Osteocyte (in vitro differentiated cells): ENCODE measurements around the gene HMX1. TPM values are rescaled to one million over a fixed set of nuclear protein-coding genes. Genes with fewer than 3 reads are reported as not detected.

Experiments used
- DNase-seq: peaks from one replicate; pipeline ENCODE4 v3.0.0; 2021; ENCODE audit warnings: mixed read lengths; ENCODE audit not compliant: unreplicated experiment; ENCODE audit errors: extremely low spot score
- H3K27ac Mint-ChIP-seq: one replicate; pipeline ENCODE4 v1.8.0; 2021; ENCODE audit warnings: mild to moderate bottlenecking, mixed read lengths; ENCODE audit not compliant: unreplicated experiment
- H3K27me3 Mint-ChIP-seq: one replicate; pipeline ENCODE4 v1.8.0; 2021; ENCODE audit warnings: mixed read lengths; ENCODE audit not compliant: unreplicated experiment
- H3K36me3 Mint-ChIP-seq: one replicate; pipeline ENCODE4 v1.8.0; 2021; ENCODE audit warnings: mixed read lengths; ENCODE audit not compliant: unreplicated experiment
- H3K4me1 Mint-ChIP-seq: one replicate; pipeline ENCODE4 v1.8.0; 2021; ENCODE audit warnings: mixed read lengths; ENCODE audit not compliant: unreplicated experiment
- H3K4me3 Mint-ChIP-seq: one replicate; pipeline ENCODE4 v1.8.0; 2021; ENCODE audit warnings: mild to moderate bottlenecking, moderate library complexity, mixed read lengths; ENCODE audit not compliant: unreplicated experiment
- H3K9me3 Mint-ChIP-seq: one replicate; pipeline ENCODE4 v1.8.0; 2021; ENCODE audit warnings: mixed read lengths; ENCODE audit not compliant: unreplicated experiment
- CTCF ChIP-seq: fragments of 200-600 bp; sonication (generic); IDR thresholded peaks from 2 replicates; pipeline ENCODE4 v1.5.0; 2021; ENCODE audit warnings: antibody characterized with exemption, mild to moderate bottlenecking, moderate library complexity
- total RNA-seq: library from RNA; stranded (reverse); gene quantifications from 2 replicates; pipeline ENCODE4 v1.2.1, GENCODE V29; 2021

Gene HMX1
- total RNA-seq, 1 donor from 2014 or later = 3.5 TPM

- no peak overlapping the region for H3K4me3 Mint-ChIP-seq
- DNase-seq = no peak
- no peak for TF ChIP-seq CTCF
- H3K36me3 Mint-ChIP-seq = no peaks in the 10 kb centered on the region
- H3K9me3 Mint-ChIP-seq = no peaks in the 10 kb centered on the region
- H3K27me3 Mint-ChIP-seq = peaks cover 11% of the 10 kb centered on the region
- H3K4me1 Mint-ChIP-seq = no peaks in the 10 kb centered on the region
- H3K27ac Mint-ChIP-seq = no peak overlapping the region
Measured at GRCh38 chr4:8850074-8850829, 21.4 kb downstream of the HMX1 start.

GRCh38 chr4:8849266-8850073 is 22.2 kb downstream of the HMX1 start:
- Mint-ChIP-seq H3K4me3 (no peak overlapping the region), H3K36me3 (no peaks in the 10 kb centered on the region), H3K9me3 (no peaks in the 10 kb centered on the region), H3K27me3 (peaks cover 3% of the 10 kb centered on the region), H3K27ac (no peak overlapping the region), H3K4me1 (no peaks in the 10 kb centered on the region)
- TF ChIP-seq CTCF = no peak
- peak; percentile 81 for DNase-seq

GRCh38 chr4:8848507-8849265 is 23.0 kb downstream of the HMX1 start:
- Mint-ChIP-seq H3K27ac (no peak overlapping the region), H3K4me1 (no peaks in the 10 kb centered on the region), H3K27me3 (no peaks in the 10 kb centered on the region), H3K9me3 (no peaks in the 10 kb centered on the region), H3K36me3 (no peaks in the 10 kb centered on the region), H3K4me3 (no peak overlapping the region)
- DNase-seq = peak; percentile 63
- no peak for TF ChIP-seq CTCF

- Mint-ChIP-seq H3K9me3 (no peaks in the 10 kb centered on the region), H3K36me3 (no peaks in the 10 kb centered on the region), H3K4me3 (no peak overlapping the region), H3K27ac (no peak overlapping the region), H3K4me1 (no peaks in the 10 kb centered on the region), H3K27me3 (no peaks in the 10 kb centered on the region)
- TF ChIP-seq CTCF = no peak
- peak; percentile 42 for DNase-seq
Measured at GRCh38 chr4:8847764-8848163, 23.9 kb downstream of the HMX1 start.
